Mesothelial cell of epicardium (in vitro differentiated cells): ENCODE data around the gene PEX11G. TPM values are rescaled to one million over a fixed set of nuclear protein-coding genes. Genes with fewer than 3 reads are reported as not detected.

Source experiments
- DNase-seq, 2 experiments: peaks; one replicate each; pipeline ENCODE4 v3.0.0; 2021; ENCODE audit warnings: low spot score in 2 of 2; ENCODE audit not compliant: unreplicated experiment in 2 of 2
- H3K27ac Mint-ChIP-seq: 2 replicates; pipeline ENCODE4 v1.8.0; 2021; ENCODE audit warnings: mixed read lengths
- H3K27me3 Mint-ChIP-seq: 2 replicates; pipeline ENCODE4 v1.8.0; 2021; ENCODE audit warnings: low read depth, mixed read lengths
- H3K36me3 Mint-ChIP-seq: 2 replicates; pipeline ENCODE4 v1.8.0; 2021; ENCODE audit warnings: mixed read lengths
- H3K4me1 Mint-ChIP-seq: 2 replicates; pipeline ENCODE4 v1.8.0; 2021; ENCODE audit warnings: mixed read lengths
- H3K4me3 Mint-ChIP-seq: 2 replicates; pipeline ENCODE4 v1.8.0; 2021; ENCODE audit warnings: mild to moderate bottlenecking, moderate library complexity, mixed read lengths
- H3K9me3 Mint-ChIP-seq: 2 replicates; pipeline ENCODE4 v1.8.0; 2021; ENCODE audit warnings: mixed read lengths
- CTCF ChIP-seq: fragments of 200-600 bp; sonication (generic); IDR thresholded peaks from one replicate; pipeline ENCODE4 v1.5.0; 2021; ENCODE audit warnings: antibody characterized with exemption; ENCODE audit not compliant: unreplicated experiment
- total RNA-seq: library from RNA; stranded (reverse); gene quantifications from 3 replicates; pipeline ENCODE4 v1.2.1, GENCODE V29; 2021

The PEX11G gene
- total RNA-seq, 1 donor from 2014 or later = 7.0 TPM

- H3K27me3 Mint-ChIP-seq = peaks cover 3% of the 10 kb centered on the region
- H3K9me3 Mint-ChIP-seq = no peaks in the 10 kb centered on the region
- H3K4me3 Mint-ChIP-seq = no peak overlapping the region
- no peak for TF ChIP-seq CTCF
- peaks cover 11% of the 10 kb centered on the region for H3K4me1 Mint-ChIP-seq
- no peak for DNase-seq
- H3K27ac Mint-ChIP-seq = no peak overlapping the region
- no peaks in the 10 kb centered on the region for H3K36me3 Mint-ChIP-seq
Observed at GRCh38 chr19:7492558-7492957, 3.7 kb upstream of the PEX11G start.

GRCh38 chr19:7492142-7492541, 3.3 kb upstream of the PEX11G start:
- no peaks in the 10 kb centered on the region for H3K9me3 Mint-ChIP-seq
- no peak for TF ChIP-seq CTCF
- no peaks in the 10 kb centered on the region for H3K27me3 Mint-ChIP-seq
- no peak overlapping the region for H3K27ac Mint-ChIP-seq
- no peak for DNase-seq
- peaks cover 11% of the 10 kb centered on the region for H3K4me1 Mint-ChIP-seq
- H3K4me3 Mint-ChIP-seq = no peak overlapping the region
- no peaks in the 10 kb centered on the region for H3K36me3 Mint-ChIP-seq

GRCh38 chr19:7489609-7490044, 792 bp upstream of the PEX11G start:
- Mint-ChIP-seq H3K36me3 (no peaks in the 10 kb centered on the region), H3K4me1 (peaks cover 9% of the 10 kb centered on the region), H3K27me3 (no peaks in the 10 kb centered on the region), H3K27ac (peak overlapping the region; percentile 97), H3K9me3 (no peaks in the 10 kb centered on the region), H3K4me3 (peak overlapping the region; percentile 60)
- no peak for TF ChIP-seq CTCF
- no peak for DNase-seq

- H3K4me3 Mint-ChIP-seq = peak overlapping the region; percentile 4
- TF ChIP-seq CTCF = no peak
- peak overlapping the region; percentile 82 for H3K27ac Mint-ChIP-seq
- no peaks in the 10 kb centered on the region for H3K9me3 Mint-ChIP-seq
- no peaks in the 10 kb centered on the region for H3K36me3 Mint-ChIP-seq
- H3K4me1 Mint-ChIP-seq = peaks cover 17% of the 10 kb centered on the region
- no peak for DNase-seq
- no peaks in the 10 kb centered on the region for H3K27me3 Mint-ChIP-seq
Observed at GRCh38 chr19:7486923-7487322, 1.9 kb downstream of the PEX11G start.

- H3K27me3 Mint-ChIP-seq = no peaks in the 10 kb centered on the region
- H3K27ac Mint-ChIP-seq = peak overlapping the region; percentile 75
- H3K36me3 Mint-ChIP-seq = no peaks in the 10 kb centered on the region
- no peaks in the 10 kb centered on the region for H3K9me3 Mint-ChIP-seq
- TF ChIP-seq CTCF = no peak
- peaks cover 20% of the 10 kb centered on the region for H3K4me1 Mint-ChIP-seq
- no peak for DNase-seq
- H3K4me3 Mint-ChIP-seq = no peak overlapping the region
Observed at GRCh38 chr19:7483720-7484201, 5.1 kb downstream of the PEX11G start.
